ENCODE results near the gene PDE1A. TPM values are rescaled to one million over a fixed set of nuclear protein-coding genes. Genes with fewer than 3 reads are reported as not detected.

PDE1A gene
- total RNA-seq, 6 experiments from 2014 or later = 0.58 to 2.2 (median 1.4) TPM

GRCh38 chr2:182301093-182301492 is 125.7 kb downstream of the PDE1A start:
- Histone ChIP-seq H3K36me3 (no peaks in the 10 kb centered on the region), H3K27ac (no peak overlapping the region), H3K27me3 (no peaks in the 10 kb centered on the region), H3K9me3 (no peaks in the 10 kb centered on the region), H3K4me1 (no peaks in the 10 kb centered on the region), H3K4me3 (no peak overlapping the region)
- TF ChIP-seq POLR2A (IDR thresholded peaks at IDR 0.05) (no peak), CTCF (IDR thresholded peaks at IDR 0.05) (no peak)
- ATAC-seq = no peak
- WGBS (ENCODE audit: insufficient coverage, low coverage, low lambda C conversion rate, missing lambda C conversion rate) = 40% methylated on average over 1 of the region's 1 CpG
- no peak for DNase-seq
- intact Hi-C loops (cut with DNase I) = no loop called here

GRCh38 chr2:182300608-182301007 is 126.2 kb downstream of the PDE1A start:
- Histone ChIP-seq H3K27me3 (no peaks in the 10 kb centered on the region), H3K4me3 (no peak overlapping the region), H3K9me3 (no peaks in the 10 kb centered on the region), H3K36me3 (no peaks in the 10 kb centered on the region), H3K4me1 (no peaks in the 10 kb centered on the region), H3K27ac (no peak overlapping the region)
- no peak for TF ChIP-seq CTCF (IDR thresholded peaks at IDR 0.05)
- no peak for TF ChIP-seq POLR2A (IDR thresholded peaks at IDR 0.05)
- intact Hi-C loops (cut with DNase I) = no loop called here
- ATAC-seq (no peak), DNase-seq (no peak)
- 40% methylated on average over 4 of the region's 4 CpGs for WGBS (ENCODE audit: insufficient coverage, low coverage, low lambda C conversion rate, missing lambda C conversion rate)

GRCh38 chr2:182299632-182300031 is 127.2 kb downstream of the PDE1A start:
- Histone ChIP-seq H3K36me3 (no peaks in the 10 kb centered on the region), H3K9me3 (no peaks in the 10 kb centered on the region), H3K27ac (no peak overlapping the region), H3K4me1 (no peaks in the 10 kb centered on the region), H3K27me3 (no peaks in the 10 kb centered on the region), H3K4me3 (no peak overlapping the region)
- no peak for ATAC-seq
- intact Hi-C loops (cut with DNase I) = no loop called here
- TF ChIP-seq CTCF (IDR thresholded peaks at IDR 0.05) (no peak), POLR2A (IDR thresholded peaks at IDR 0.05) (no peak)
- WGBS (ENCODE audit: insufficient coverage, low coverage, low lambda C conversion rate, missing lambda C conversion rate) = 54% methylated on average over 3 of the region's 3 CpGs
- no peak for DNase-seq

- DNase-seq (no peak), ATAC-seq (no peak)
- intact Hi-C loops (cut with DNase I) = no loop called here
- no peak overlapping the region for H3K4me3 ChIP-seq
- H3K4me1 ChIP-seq = no peaks in the 10 kb centered on the region
- H3K27ac ChIP-seq = no peak overlapping the region
- H3K27me3 ChIP-seq = no peaks in the 10 kb centered on the region
- WGBS (ENCODE audit: insufficient coverage, low coverage, low lambda C conversion rate, missing lambda C conversion rate) = 51% methylated on average over 4 of the region's 4 CpGs
- H3K9me3 ChIP-seq = no peaks in the 10 kb centered on the region
- no peak for TF ChIP-seq POLR2A (IDR thresholded peaks at IDR 0.05)
- TF ChIP-seq CTCF (IDR thresholded peaks at IDR 0.05) = no peak
- H3K36me3 ChIP-seq = no peaks in the 10 kb centered on the region
These were observed 128.4 kb downstream of the PDE1A start for GRCh38 chr2:182298456-182298855.

- Histone ChIP-seq H3K9me3 (no peaks in the 10 kb centered on the region), H3K4me3 (no peak overlapping the region), H3K27ac (no peak overlapping the region), H3K36me3 (no peaks in the 10 kb centered on the region), H3K4me1 (no peaks in the 10 kb centered on the region), H3K27me3 (no peaks in the 10 kb centered on the region)
- 44% methylated on average over 1 of the region's 1 CpG for WGBS (ENCODE audit: insufficient coverage, low coverage, low lambda C conversion rate, missing lambda C conversion rate)
- DNase-seq = no peak
- TF ChIP-seq POLR2A (IDR thresholded peaks at IDR 0.05) (no peak), CTCF (IDR thresholded peaks at IDR 0.05) (no peak)
- ATAC-seq = no peak
- intact Hi-C loops (cut with DNase I) = no loop called here
These were observed 135.5 kb downstream of the PDE1A start for GRCh38 chr2:182291296-182291695.

Measured in right lobe of liver (tissue), 6 donors.